Small intestine (tissue), 7 donors: ENCODE results near the gene MYO18A. TPM values are rescaled to one million over a fixed set of nuclear protein-coding genes. Genes with fewer than 3 reads are reported as not detected.

Experiments used
- DNase-seq, 2 donors: peaks; one replicate each; pipeline versions ENCODE4 v3.0.0 to v3.0.0-alpha.2; 2013
- FAIRE-seq: peaks from 2 replicates; lab custom pipeline; 2012; peaks lifted over from hg19 to GRCh38; lab: Jason Lieb, UNC
- H3K27ac ChIP-seq, 3 donors: one replicate each; pipeline ENCODE4 v1.5.1; 2013; ENCODE audit warnings: low read length in 2 of 3, mild to moderate bottlenecking in 2 of 3, control low read depth in 1 of 3, inconsistent platforms in 1 of 3, low read depth in 1 of 3, moderate library complexity in 1 of 3
- H3K27me3 ChIP-seq, 3 donors: one replicate each; pipeline ENCODE4 v1.6.1; 2013; ENCODE audit warnings: low read length in 3 of 3, inconsistent platforms in 1 of 3; ENCODE audit not compliant: control insufficient read depth in 3 of 3, insufficient read depth in 3 of 3
- H3K36me3 ChIP-seq, 3 donors: one replicate each; pipeline ENCODE4 v1.6.1; 2013; ENCODE audit warnings: low read length in 3 of 3, inconsistent platforms in 1 of 3, low read depth in 1 of 3, mild to moderate bottlenecking in 1 of 3, moderate library complexity in 1 of 3; ENCODE audit not compliant: control insufficient read depth in 3 of 3, insufficient read depth in 2 of 3
- H3K4me1 ChIP-seq, 3 donors: one replicate each; pipeline ENCODE4 v1.6.1; 2013; ENCODE audit warnings: low read length in 2 of 3, inconsistent platforms in 1 of 3, low read depth in 1 of 3, mild to moderate bottlenecking in 1 of 3, moderate library complexity in 1 of 3; ENCODE audit not compliant: control insufficient read depth in 3 of 3, insufficient read depth in 2 of 3
- H3K4me3 ChIP-seq, 3 donors: one replicate each; pipeline ENCODE4 v1.5.1; 2013; ENCODE audit warnings: low read length in 3 of 3, control low read depth in 1 of 3, inconsistent platforms in 1 of 3, low read depth in 1 of 3, mild to moderate bottlenecking in 1 of 3, moderate library complexity in 1 of 3
- H3K9me3 ChIP-seq, 2 donors: one replicate each; pipeline ENCODE4 v1.6.1; 2013; ENCODE audit warnings: low read depth in 1 of 2, low read length in 1 of 2; ENCODE audit not compliant: control insufficient read depth in 2 of 2, insufficient read depth in 1 of 2
- WGBS, 3 donors: extraction: QIAGEN DNeasy Blood & Tissue Kit; methylation state at CpG; one replicate each; pipeline ENCODE4 v1.1.7; 2013; 5-methylcytosine and 5-hydroxymethylcytosine counted together
- polyA plus RNA-seq, 4 donors: library from polyadenylated mRNA; stranded (reverse) in 3 of 4; unstranded in 1 of 4; fragments of 200-250 nt in 3 of 4; fragments of 120-200 nt in 1 of 4; gene quantifications; one replicate each; pipeline versions ENCODE4 v1.2.1 to v1.2.3, GENCODE V29; 2013
- donor health status: healthy with polysubstance abuse.
- donor health status: control.
- donor health status: control.
- donor health status: Bipolar disorder and iron deficiency.
- donor health status: healthy.

MYO18A gene
- polyA plus RNA-seq, 4 donors, result 42.9 to 66.9 (median 55.4) TPM

GRCh38 chr17:29115961-29116803 lies 64.0 kb downstream of the MYO18A start:
- WGBS, 3 donors, result 66 to 74% (median 69%) methylated on average over 18 to 20 of the region's 20 CpGs
- no peaks in the 10 kb centered on the region for H3K9me3 ChIP-seq
- no peaks in the 10 kb centered on the region for H3K27me3 ChIP-seq
- H3K27ac ChIP-seq, result no peak overlapping the region
- no peak overlapping the region for H3K4me3 ChIP-seq
- FAIRE-seq, result no peak
- peak in 1 of 2 donors; percentile 25 for DNase-seq
- H3K36me3 ChIP-seq, result peaks cover 16 to 90% (median 35%) of the 10 kb centered on the region in 3 donors
- H3K4me1 ChIP-seq, result peaks cover 0 to 11% (median 0%) of the 10 kb centered on the region in 3 donors

GRCh38 chr17:29115435-29115834 lies 64.8 kb downstream of the MYO18A start:
- FAIRE-seq, result no peak
- 89 to 93% (median 92%) methylated on average over 9 of the region's 9 CpGs for WGBS, 3 donors

GRCh38 chr17:29114141-29114540 lies 66.1 kb downstream of the MYO18A start:
- no peak overlapping the region for H3K4me3 ChIP-seq
- no peaks in the 10 kb centered on the region for H3K9me3 ChIP-seq
- peaks cover 11 to 92% (median 47%) of the 10 kb centered on the region in 3 donors for H3K36me3 ChIP-seq
- no peak for FAIRE-seq
- WGBS, 3 donors, result 88 to 97% (median 89%) methylated on average over 5 of the region's 5 CpGs
- H3K27me3 ChIP-seq, result no peaks in the 10 kb centered on the region
- DNase-seq, result no peak
- H3K27ac ChIP-seq, result no peak overlapping the region
- H3K4me1 ChIP-seq, result peaks cover 0 to 5% (median 0%) of the 10 kb centered on the region in 3 donors

More at GRCh38 chr17:29115435-29115834, 64.8 kb downstream of the MYO18A start:
- no peaks in the 10 kb centered on the region for H3K9me3 ChIP-seq
- no peak overlapping the region for H3K27ac ChIP-seq
- H3K4me3 ChIP-seq, result no peak overlapping the region
- peaks cover 0 to 9% (median 0%) of the 10 kb centered on the region in 3 donors for H3K4me1 ChIP-seq
- H3K27me3 ChIP-seq, result no peaks in the 10 kb centered on the region
- no peak for DNase-seq
- H3K36me3 ChIP-seq, result peaks cover 15 to 90% (median 43%) of the 10 kb centered on the region in 3 donors

DNA sequence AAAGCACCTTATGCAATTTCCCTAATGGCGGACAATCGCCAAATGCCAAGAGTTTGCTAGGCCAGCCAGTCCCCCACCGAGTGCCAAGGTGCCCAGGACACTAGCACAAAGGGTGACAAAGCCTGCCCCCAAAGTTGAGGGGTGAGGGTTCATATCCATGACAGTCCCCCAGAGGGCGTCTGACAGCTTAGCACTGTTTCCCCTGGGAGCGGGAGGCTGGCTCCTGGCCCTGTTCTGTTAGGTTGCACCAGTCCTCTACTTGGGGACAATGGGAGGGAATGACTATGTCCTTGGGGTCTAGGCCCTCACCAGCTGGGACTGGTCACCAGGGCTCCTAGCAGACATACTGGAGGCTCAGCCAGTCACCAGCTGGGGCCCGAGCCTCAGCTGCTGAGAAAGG lies 66.9 kb downstream of the MYO18A start:
- peaks cover 0 to 5% (median 0%) of the 10 kb centered on the region in 3 donors for H3K4me1 ChIP-seq
- DNase-seq (no peak), FAIRE-seq (no peak)
- H3K9me3 ChIP-seq, result no peaks in the 10 kb centered on the region
- WGBS, 3 donors, result 87 to 94% (median 91%) methylated on average over 6 of the region's 6 CpGs
- no peaks in the 10 kb centered on the region for H3K27me3 ChIP-seq
- H3K27ac ChIP-seq, result no peak overlapping the region
- peaks cover 11 to 92% (median 42%) of the 10 kb centered on the region in 3 donors for H3K36me3 ChIP-seq
- H3K4me3 ChIP-seq, result no peak overlapping the region

DNA sequence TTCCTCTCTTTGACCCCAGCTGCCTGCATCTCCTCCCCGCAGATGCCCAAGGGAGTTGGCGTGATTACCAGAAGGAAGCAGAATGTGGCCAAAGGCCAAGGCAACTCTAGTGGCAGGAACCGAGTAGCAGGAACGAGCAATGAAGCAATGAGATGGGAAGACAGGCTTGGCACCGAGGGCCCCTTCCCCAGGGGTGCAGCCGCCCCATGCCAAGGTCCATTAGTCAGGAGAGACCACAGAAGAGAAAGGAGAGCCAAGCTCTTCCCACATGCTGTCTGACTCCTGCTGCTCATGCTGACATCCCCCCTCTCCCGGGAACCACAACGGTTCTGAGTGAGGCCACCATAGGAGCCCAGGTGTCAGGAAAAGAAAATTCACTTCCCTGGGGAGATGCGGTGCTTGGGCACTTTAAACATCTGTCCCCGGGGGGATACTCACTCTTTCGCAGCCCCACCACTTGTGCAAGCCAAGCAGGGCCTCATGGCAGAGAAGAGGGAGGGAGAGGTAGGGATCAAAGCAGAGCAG lies 67.4 kb downstream of the MYO18A start:
- H3K9me3 ChIP-seq, result no peaks in the 10 kb centered on the region
- no peak for DNase-seq
- H3K4me1 ChIP-seq, result peaks cover 0 to 5% (median 0%) of the 10 kb centered on the region in 3 donors
- WGBS, 3 donors, result 65 to 77% (median 72%) methylated on average over 11 of the region's 11 CpGs
- H3K4me3 ChIP-seq, result no peak overlapping the region
- peaks cover 11 to 91% (median 42%) of the 10 kb centered on the region in 3 donors for H3K36me3 ChIP-seq
- FAIRE-seq, result no peak
- no peaks in the 10 kb centered on the region for H3K27me3 ChIP-seq
- no peak overlapping the region for H3K27ac ChIP-seq

DNA sequence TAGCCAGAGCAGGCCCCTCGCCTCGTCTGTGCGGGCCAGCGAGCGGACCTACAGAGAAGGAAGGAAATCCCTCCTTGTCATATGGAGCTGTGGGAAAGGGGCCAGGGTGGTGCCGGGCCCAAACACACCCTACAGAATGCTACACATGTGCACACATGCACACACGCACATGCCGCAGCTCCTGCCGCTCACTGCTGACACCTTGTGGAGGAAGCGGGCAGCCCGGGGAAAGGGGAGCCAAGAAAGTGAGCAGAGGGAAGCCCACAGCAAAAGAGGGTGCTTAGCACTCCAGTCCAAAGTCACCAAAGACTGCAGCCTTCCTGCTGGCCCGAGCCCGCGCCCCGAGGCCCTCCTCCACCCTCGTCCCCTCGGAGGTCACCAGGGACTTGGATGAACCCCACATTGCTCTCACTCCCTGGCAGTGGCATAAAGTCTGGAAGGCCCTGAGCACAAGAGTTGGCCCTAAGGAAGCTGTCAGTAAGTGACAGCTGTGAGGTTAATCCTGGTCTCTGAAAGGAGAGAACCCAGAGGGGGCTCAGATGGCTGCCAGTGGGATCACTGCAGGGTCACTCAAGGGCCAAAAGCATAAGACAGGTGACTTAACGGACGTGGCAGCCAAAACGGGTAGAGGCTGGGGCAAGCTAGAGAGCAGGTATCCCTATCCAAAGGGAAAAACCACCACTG lies 68.2 kb downstream of the MYO18A start:
- peaks cover 0 to 5% (median 0%) of the 10 kb centered on the region in 3 donors for H3K4me1 ChIP-seq
- no peak overlapping the region for H3K27ac ChIP-seq
- no peak for FAIRE-seq
- no peaks in the 10 kb centered on the region for H3K27me3 ChIP-seq
- no peak overlapping the region for H3K4me3 ChIP-seq
- H3K36me3 ChIP-seq, result peaks cover 11 to 91% (median 44%) of the 10 kb centered on the region in 3 donors
- peak; percentile 56 to 81 for DNase-seq
- H3K9me3 ChIP-seq, result no peaks in the 10 kb centered on the region
- WGBS, 3 donors, result 36 to 41% (median 41%) methylated on average over 19 to 20 of the region's 20 CpGs

DNA sequence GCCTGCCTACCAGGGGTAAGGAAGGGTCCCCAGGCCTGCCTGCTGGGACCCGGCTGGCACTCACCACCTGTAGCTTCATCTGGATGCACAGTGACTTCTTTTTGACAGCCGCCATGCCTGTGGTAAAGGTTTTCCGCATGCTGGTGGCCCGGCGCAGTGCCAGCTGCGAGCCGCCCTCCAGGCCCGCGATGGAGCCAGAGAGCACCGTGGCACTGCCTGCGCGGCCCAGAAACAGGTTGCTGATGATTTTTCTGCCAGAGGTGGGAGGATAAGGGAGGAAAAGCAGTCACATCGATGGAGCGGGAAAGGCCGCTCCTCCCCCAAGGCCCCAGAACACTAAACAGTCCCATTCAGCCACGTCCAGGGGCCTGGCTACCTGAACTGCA lies 69.8 kb downstream of the MYO18A start:
- WGBS, 3 donors, result 95 to 96% (median 96%) methylated on average over 16 of the region's 16 CpGs
- no peak for FAIRE-seq
- no peak overlapping the region for H3K27ac ChIP-seq

More for the DNA sequence above, 69.8 kb downstream of the MYO18A start:
- Histone ChIP-seq H3K27me3 (no peaks in the 10 kb centered on the region), H3K36me3 (peaks cover 14 to 93% (median 56%) of the 10 kb centered on the region in 3 donors), H3K4me1 (peaks cover 0 to 5% (median 0%) of the 10 kb centered on the region in 3 donors), H3K9me3 (no peaks in the 10 kb centered on the region), H3K4me3 (no peak overlapping the region)
- no peak for DNase-seq
